ENCODE measurements around the gene GCN1.

The GCN1 gene

GRCh38 chr12:120091371-120092090 lies 103.0 kb downstream of the GCN1 start:
- DNase-seq (ENCODE audit: low spot score): no peak

GRCh38 chr12:120090626-120091295 lies 103.8 kb downstream of the GCN1 start:
- no peak for DNase-seq (ENCODE audit: low spot score)

GRCh38 chr12:120090206-120090605 lies 104.3 kb downstream of the GCN1 start:
- no peak for DNase-seq (ENCODE audit: low spot score)

- DNase-seq (ENCODE audit: low spot score): no peak
These were observed 104.7 kb downstream of the GCN1 start for GRCh38 chr12:120089796-120090195.

GRCh38 chr12:120089105-120089504 lies 105.4 kb downstream of the GCN1 start:
- DNase-seq (ENCODE audit: low spot score): no peak

GRCh38 chr12:120086801-120087621 lies 107.5 kb downstream of the GCN1 start:
- DNase-seq (ENCODE audit: low spot score): peak; percentile 100

GRCh38 chr12:120085920-120086645 lies 108.4 kb downstream of the GCN1 start:
- no peak for DNase-seq (ENCODE audit: low spot score)

- no peak for DNase-seq (ENCODE audit: low spot score)
These were observed 112.9 kb downstream of the GCN1 start for GRCh38 chr12:120081641-120082040.

GRCh38 chr12:120079411-120080400 lies 114.8 kb downstream of the GCN1 start:
- no peak for DNase-seq (ENCODE audit: low spot score)

- no peak for DNase-seq (ENCODE audit: low spot score)
These were observed 115.6 kb downstream of the GCN1 start for GRCh38 chr12:120078868-120079267.

GRCh38 chr12:120077260-120077659 lies 117.3 kb downstream of the GCN1 start:
- no peak for DNase-seq (ENCODE audit: low spot score)
